GM18508 (cell line): ENCODE measurements around the gene PTPN11.
A peak's percentile ranks its signal among the peaks of the same experiment; 100 is the strongest.
"Not testable (repeated sequence)": the region's sequence is repeated elsewhere in the genome, so short reads cannot be mapped to it uniquely, and the experiment has no call there.

Experiments used
- ATAC-seq: cut with Tn5 transposase; IDR thresholded peaks from one replicate; pipeline ENCODE4 v1.9.1; 2021; ENCODE audit warnings: moderate number of reproducible peaks; ENCODE audit not compliant: insufficient read depth, unreplicated experiment

PTPN11 gene

DNA sequence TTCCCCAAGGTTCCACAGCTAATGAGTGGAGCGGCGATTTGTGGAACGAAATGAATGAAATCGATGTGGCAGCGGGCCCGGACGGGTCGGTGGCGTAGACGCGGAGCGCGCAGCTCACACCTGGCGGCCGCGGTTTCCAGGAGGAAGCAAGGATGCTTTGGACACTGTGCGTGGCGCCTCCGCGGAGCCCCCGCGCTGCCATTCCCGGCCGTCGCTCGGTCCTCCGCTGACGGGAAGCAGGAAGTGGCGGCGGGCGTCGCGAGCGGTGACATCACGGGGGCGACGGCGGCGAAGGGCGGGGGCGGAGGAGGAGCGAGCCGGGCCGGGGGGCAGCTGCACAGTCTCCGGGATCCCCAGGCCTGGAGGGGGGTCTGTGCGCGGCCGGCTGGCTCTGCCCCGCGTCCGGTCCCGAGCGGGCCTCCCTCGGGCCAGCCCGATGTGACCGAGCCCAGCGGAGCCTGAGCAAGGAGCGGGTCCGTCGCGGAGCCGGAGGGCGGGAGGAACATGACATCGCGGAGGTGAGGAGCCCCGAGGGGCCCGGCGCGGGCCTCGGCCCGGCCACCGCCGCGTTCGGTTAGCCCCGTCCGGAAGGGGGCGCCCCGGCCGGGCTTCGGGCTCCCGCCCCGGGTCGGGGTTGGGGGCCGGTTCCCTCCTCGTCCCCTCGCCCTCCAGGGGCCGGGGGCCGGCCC is at the start of gene PTPN11:
Gene PTPN11 (plus strand): TSS at position 340 of the 689 bp plus-strand sequence. CDS start 165 bp downstream, at position 505.
- ATAC-seq: no peak

DNA sequence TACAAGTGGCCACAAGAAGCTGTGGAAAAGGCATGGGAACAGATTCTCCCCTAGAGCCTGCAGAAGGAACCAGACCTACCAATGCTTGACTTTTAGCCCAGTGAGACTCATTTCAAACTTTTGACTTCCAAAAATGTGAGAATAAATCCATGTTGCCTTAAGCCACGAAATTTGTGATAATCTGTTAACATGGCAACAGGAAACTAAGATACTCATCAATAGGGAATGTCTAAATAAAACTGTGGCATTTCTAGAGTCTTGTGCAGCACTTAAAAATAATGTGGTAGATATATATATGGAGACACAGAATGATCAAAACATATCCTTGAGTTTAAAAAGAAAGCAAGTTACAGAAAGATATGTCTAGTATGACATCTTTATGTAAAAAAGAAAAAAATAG is 48.5 kb upstream of the PTPN11 start:
- ATAC-seq: no peak

DNA sequence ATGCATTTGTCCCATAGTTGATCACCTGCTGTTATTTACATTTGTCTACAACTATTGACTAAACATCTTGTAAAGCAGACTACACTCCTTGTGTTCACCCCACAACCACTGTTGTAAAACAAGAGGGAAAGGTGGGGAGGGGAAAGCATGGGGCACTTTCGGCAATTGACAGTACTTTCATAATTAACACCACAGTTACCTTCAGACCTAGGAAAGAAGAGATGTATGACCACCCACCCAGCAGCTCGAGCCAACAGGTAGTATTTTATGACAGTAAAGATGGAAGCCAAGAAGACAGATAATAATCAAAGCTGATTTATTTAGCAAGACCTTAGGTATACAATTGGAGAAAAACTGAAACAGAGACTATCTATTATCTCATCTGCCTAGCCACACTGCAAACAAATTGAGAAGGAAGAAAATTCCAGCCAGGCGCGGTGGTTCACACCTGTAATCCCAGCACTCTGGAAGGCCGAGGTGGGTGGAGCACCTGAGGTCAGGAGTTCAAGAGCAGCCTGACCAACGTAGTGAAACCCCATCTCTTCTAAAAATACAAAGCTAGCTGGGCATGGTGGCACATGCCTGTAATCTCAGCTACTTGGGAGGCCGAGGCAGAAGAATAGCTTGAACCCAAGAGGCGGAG is 47.8 kb upstream of the PTPN11 start:
- ATAC-seq: no peak

DNA sequence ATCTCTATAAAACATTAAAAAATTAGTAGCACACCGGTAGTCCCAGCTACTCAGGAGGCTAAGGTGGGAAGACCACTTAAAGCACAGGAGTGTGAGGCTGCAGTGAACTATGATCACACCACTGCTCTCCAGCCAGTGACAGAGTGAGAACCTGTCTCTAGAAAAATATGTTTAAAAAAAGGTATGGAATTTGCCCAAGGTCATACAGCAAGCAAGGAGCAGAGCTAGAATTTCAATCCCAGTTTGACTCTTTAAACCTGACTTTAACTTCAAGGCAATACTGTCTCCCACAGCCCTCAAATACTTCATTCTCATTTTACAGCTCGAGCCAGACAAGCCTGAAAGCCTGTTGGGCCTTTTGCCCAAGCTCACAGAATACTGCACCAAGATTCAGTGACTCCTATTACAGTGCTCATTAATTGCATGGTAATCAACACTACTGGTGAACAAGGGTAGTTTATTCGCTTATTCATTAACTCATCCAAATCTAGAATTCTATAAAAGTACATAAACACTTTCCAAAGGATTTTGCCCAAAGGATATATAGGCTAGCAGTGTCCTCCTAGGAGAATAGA is 44.5 kb upstream of the PTPN11 start:
- no peak for ATAC-seq

GRCh38 chr12:112375105-112375504 is 43.6 kb upstream of the PTPN11 start:
- ATAC-seq: no peak

DNA sequence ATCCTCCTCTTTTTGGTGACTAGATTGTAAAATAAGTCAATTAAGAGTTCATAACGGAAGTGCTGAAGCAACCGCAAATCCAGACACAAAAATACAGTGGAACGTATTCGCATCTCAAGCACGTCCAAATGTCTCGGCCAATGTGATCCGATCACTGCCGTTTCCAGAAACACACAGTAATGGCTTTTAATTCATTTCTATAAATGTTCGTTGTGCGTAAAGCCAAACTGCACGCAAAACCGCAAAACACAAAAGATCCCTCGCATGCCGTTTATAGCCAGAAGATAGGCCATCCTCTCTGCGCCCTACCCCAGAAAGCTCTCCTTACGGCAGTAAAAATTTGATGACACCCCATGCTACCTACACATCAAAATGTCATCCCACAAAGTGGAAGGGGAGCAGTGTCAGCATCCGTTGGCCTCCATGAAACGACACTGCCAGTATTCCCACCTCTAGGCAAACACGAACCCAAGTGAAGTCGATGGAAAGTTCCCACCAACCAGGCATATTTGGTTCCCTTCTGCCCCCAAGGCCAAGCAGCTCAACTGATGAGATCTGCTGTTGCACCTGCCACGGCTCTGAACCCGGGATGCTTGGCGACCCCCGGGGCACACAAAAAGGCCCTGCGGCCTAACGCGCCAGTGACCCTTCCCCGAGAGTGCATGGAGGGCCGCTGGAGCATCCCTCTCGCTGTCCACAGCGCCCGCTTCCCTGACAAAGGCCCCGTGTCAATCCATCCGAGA is 37.9 kb upstream of the PTPN11 start:
- ATAC-seq: no peak

- ATAC-seq: peak; percentile 33
Measured at GRCh38 chr12:112381406-112381882, 37.3 kb upstream of the PTPN11 start.

GRCh38 chr12:112381883-112382796 is 36.6 kb upstream of the PTPN11 start, which contains the start of gene HECTD4:
Gene HECTD4 (minus strand): TSS chr12:112382431. CDS start chr12:112382128, 303 bp downstream.
- peak; percentile 55 for ATAC-seq

- ATAC-seq: no peak
Measured at GRCh38 chr12:112382866-112383265, 35.9 kb upstream of the PTPN11 start.

DNA sequence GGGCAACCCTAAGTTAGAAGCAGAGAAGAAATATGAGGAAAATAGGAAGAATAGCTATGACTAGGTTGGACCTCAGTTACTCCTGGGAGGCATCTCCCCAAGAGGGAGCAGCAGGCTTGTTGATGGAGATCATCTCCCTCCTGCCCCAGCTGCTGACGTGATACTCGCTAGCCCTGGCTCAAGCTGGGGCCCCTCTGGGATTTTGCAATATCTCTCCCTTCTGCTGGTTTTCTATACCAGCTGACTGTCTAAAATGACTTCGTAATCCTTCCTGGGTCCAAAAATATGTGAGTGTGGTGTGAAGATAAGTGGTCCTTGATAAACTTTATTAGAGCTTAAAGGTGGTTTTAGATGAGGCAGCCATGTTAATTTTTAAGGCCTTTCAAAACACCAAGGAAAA is 32.0 kb upstream of the PTPN11 start:
- no peak for ATAC-seq

GRCh38 chr12:112389228-112389627 is 29.5 kb upstream of the PTPN11 start:
- no peak for ATAC-seq

DNA sequence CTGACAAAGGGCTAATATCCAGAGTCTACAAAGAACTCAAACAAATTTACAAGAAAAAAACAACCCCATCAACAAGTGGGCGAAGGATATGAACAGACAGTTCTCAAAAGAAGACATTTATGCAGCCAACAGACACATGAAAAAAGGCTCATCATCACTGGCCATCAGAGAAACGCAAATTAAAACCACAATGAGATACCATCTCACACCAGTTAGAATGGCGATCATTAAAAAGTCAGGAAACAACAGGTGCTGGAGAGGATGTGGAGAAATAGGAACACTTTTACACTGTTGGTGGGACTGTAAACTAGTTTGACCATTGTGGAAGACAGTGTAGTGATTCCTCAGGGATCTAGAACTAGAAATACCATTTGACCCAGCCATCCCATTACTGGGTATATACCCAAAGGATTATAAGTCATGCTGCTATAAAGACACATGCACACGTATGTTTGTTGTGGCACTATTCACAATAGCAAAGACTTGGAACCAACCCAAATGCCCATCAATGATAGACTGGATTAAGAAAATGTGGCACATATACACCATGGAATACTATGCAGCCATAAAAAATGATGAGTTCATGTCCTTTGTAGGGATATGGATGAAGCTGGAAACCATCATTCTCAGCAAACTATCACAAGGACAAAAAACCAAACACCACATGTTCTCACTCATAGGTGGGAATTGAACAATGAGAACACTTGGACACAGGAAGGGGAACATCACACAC is 28.7 kb upstream of the PTPN11 start:
- not testable (repeated sequence) for ATAC-seq

GRCh38 chr12:112393328-112393727 is 25.4 kb upstream of the PTPN11 start:
- ATAC-seq: no peak

DNA sequence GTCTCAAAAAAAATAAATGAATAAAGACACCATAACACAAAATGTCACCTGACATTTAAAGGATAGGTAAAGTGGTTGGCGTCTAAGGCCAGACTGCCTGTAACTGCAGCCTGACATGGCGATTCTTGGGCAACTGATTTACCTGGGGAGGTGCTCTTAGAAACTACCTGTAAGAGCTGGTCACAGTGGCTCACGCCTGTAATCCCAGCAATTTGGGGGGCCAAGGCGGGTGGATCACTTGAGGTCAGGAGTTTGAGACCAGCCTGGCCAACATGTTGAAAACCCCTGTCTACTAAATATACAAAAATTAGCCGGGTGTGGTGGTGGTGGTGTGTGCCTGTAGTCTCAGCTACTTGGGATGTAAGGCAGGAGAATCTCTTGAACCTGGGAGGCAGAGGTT is 17.7 kb upstream of the PTPN11 start:
- ATAC-seq: no peak

DNA sequence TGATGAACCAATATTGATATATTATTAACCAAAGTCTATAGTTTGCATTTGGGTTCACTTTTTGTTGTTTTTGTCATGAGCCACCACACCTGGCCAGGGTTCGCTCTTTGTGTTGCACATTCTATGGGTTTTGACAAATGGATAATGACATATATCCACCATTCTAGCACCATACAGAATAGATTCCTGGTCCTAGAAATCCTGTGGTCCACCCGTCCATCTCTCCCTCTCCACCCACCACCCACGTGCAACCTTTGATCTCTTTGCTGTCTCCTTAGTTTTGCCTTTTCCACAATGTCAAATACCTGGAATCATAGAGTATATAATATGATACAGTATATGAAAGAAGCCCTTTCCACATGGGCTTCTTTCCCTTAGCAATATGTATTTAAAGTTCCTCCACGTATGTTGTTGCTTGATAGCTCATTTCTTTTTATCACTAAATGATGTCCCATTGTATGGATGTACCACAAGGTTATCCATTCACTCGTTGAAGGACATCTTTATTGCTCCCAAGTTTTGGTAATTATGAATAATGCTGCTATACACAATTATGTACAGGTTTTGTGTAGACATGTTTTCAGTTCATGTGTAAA is 16.7 kb upstream of the PTPN11 start:
- no peak for ATAC-seq

GRCh38 chr12:112406519-112407488 is 11.9 kb upstream of the PTPN11 start:
- no peak for ATAC-seq

DNA sequence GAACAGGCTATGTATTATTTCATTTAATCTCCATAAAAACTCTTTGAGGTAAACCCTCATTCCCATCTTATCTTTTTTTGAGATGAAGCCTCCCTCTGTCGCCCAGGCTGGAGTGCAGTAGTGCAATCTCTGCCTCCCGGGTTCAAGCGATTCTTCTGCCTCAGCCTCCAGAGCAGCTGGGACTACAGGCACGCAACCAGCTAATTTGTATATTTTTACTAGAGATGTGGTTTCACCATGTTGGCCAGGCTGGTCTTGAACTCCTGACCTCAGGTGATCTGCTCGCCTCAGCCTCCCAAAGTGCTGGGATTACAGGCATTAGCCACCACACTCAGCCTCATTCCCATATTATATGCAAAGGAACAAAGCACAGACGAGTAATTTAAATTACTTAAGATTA is 11.1 kb upstream of the PTPN11 start:
- ATAC-seq: not testable (repeated sequence)

DNA sequence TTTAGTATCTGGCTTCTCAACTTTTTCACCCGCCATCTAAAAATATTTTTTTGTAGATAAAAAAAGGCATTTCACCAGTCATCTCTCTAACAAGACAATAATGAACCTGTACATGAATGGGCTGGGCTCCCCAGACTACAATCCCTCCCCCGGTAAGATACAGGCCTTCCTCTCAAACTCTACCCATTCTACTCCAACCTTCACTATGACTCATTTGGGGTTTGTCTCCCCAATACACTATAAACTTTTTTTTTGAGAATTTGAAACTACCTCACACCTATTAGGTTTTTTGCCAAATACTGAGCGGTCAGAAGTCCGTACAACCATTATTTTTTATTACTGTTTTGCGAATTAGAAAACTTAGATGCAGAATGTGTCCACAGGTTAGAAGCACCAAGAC is 10.1 kb upstream of the PTPN11 start:
- no peak for ATAC-seq
